Measurements from ENCODE around the gene CNTNAP2. TPM values are rescaled to one million over a fixed set of nuclear protein-coding genes. Genes with fewer than 3 reads are reported as not detected.

CNTNAP2 gene
- total and polyA plus RNA-seq, 12 donors = 0.07 to 0.77 (median 0.24) TPM

- DNase-seq (no peak), ATAC-seq (no peak)
- no peak overlapping the region for H3K4me3 ChIP-seq
- no peaks in the 10 kb centered on the region for H3K27me3 ChIP-seq
- WGBS, 2 donors = 38 to 39% methylated on average over 3 of the region's 3 CpGs
- no peak overlapping the region for H3K27ac ChIP-seq
- H3K4me1 ChIP-seq = no peaks in the 10 kb centered on the region
- no peaks in the 10 kb centered on the region for H3K36me3 ChIP-seq
- no peak for TF ChIP-seq CTCF (IDR thresholded peaks at IDR 0.05)
- intact Hi-C loops (cut with DNase I) = no loop called here
- H3K9me3 ChIP-seq = no peaks in the 10 kb centered on the region
These were observed 10.3 kb upstream of the CNTNAP2 start for GRCh38 chr7:146106319-146106718.

- peaks cover 0 to 14% (median 10%) of the 10 kb centered on the region in 9 donors for H3K4me1 ChIP-seq
- no peak overlapping the region for H3K4me3 ChIP-seq
- intact Hi-C loops (cut with DNase I) = no loop called here
- ATAC-seq (no peak), DNase-seq (no peak)
- no peak overlapping the region for H3K27ac ChIP-seq
- H3K36me3 ChIP-seq = no peaks in the 10 kb centered on the region
- no peak for TF ChIP-seq CTCF (IDR thresholded peaks at IDR 0.05)
- 62 to 64% methylated on average over 1 of the region's 1 CpG for WGBS, 2 donors
- H3K27me3 ChIP-seq = peaks cover 0 to 26% (median 16%) of the 10 kb centered on the region in 7 donors
- H3K9me3 ChIP-seq = no peaks in the 10 kb centered on the region
These were observed 3.8 kb upstream of the CNTNAP2 start for GRCh38 chr7:146112755-146113154.

- H3K9me3 ChIP-seq = no peaks in the 10 kb centered on the region
- ATAC-seq (peak in 2 of 8 donors; percentile 17 to 26), DNase-seq (no peak)
- no peak for TF ChIP-seq CTCF (IDR thresholded peaks at IDR 0.05)
- intact Hi-C loops (cut with DNase I) = no loop called here
- H3K4me1 ChIP-seq = peaks cover 0 to 14% (median 10%) of the 10 kb centered on the region in 9 donors
- peaks cover 0 to 44% (median 32%) of the 10 kb centered on the region in 7 donors for H3K27me3 ChIP-seq
- H3K27ac ChIP-seq = no peak overlapping the region
- no peaks in the 10 kb centered on the region for H3K36me3 ChIP-seq
- H3K4me3 ChIP-seq = peak overlapping the region in 7 of 10 donors; percentile 40 to 60 (median 48)
- WGBS, 2 donors = 9% methylated on average over 15 of the region's 15 CpGs
These were observed 1.1 kb upstream of the CNTNAP2 start for GRCh38 chr7:146115548-146115850.

- no peaks in the 10 kb centered on the region for H3K36me3 ChIP-seq
- 0 to 1% methylated on average over 58 to 62 of the region's 62 CpGs for WGBS, 2 donors
- intact Hi-C loops (cut with DNase I) = no loop called here
- peak overlapping the region in 9 of 10 donors; percentile 32 to 60 (median 46) for H3K4me3 ChIP-seq
- ATAC-seq (peak; percentile 79 to 93 (median 84)), DNase-seq (peak; percentile 36 to 63)
- H3K4me1 ChIP-seq = peaks cover 0 to 14% (median 10%) of the 10 kb centered on the region in 9 donors
- H3K27me3 ChIP-seq = peaks cover 0 to 47% (median 35%) of the 10 kb centered on the region in 7 donors
- no peaks in the 10 kb centered on the region for H3K9me3 ChIP-seq
- no peak overlapping the region for H3K27ac ChIP-seq
- no peak for TF ChIP-seq CTCF (IDR thresholded peaks at IDR 0.05)
These were observed 615 bp upstream of the CNTNAP2 start for GRCh38 chr7:146115851-146116520.

Data from heart right ventricle (tissue), 16 donors.